Measurements from ENCODE around the gene ADAMTS16.

Gene ADAMTS16

DNA sequence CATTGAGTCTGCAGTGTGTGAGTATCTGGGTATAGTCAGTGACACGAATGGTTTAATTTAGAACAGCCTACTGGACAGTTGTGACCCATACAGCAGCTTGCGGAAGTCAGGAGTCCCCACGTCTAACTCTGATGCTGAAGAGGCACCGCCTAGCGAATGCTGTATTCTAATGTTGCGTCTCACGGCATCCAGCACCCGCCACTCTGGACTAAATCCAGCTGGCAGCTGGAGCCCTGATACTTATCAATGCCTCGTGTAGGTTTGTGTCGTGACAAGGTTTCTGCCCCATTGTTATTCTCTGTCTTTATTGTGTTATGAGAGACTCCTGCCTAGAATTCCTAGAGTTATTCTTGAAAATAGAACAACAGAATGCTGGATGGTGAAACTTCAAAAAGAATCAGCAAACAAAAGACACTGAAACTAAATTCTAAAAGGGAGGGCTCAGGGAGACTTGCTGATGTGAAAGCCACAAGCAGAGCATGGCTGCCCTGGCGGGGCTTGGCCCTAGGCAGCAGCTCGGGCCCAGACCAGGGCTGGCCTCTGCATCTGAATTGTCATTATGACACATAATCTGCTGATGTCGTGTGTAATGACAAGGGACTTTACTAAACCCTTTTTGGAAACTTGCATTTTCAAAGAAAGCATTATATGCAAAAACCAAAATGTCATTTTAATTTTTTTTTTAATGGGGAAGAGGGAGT, 158.9 kb downstream of the ADAMTS16 start:
- TF ChIP-seq ZFP3 (CRISPR knock-in tag; IDR thresholded peaks at IDR 0.05), result no peak
- TF ChIP-seq CSDC2 (CRISPR knock-in tag; IDR thresholded peaks at IDR 0.05), result no peak
- no peak for TF ChIP-seq ESRRG (CRISPR knock-in tag; IDR thresholded peaks at IDR 0.05)
- TF ChIP-seq RARB (CRISPR knock-in tag; IDR thresholded peaks at IDR 0.05), result no peak
- no peak for TF ChIP-seq OSR1 (CRISPR knock-in tag; IDR thresholded peaks at IDR 0.05)
- TF ChIP-seq TCF4 (CRISPR knock-in tag; IDR thresholded peaks at IDR 0.05; ENCODE audit: borderline replicate concordance), result no peak
- TF ChIP-seq TOX (CRISPR knock-in tag; IDR thresholded peaks at IDR 0.05; ENCODE audit: borderline replicate concordance), result no peak
- no peak for TF ChIP-seq ZFP30 (CRISPR knock-in tag; IDR thresholded peaks at IDR 0.05)
- TF ChIP-seq, protein P1, sequence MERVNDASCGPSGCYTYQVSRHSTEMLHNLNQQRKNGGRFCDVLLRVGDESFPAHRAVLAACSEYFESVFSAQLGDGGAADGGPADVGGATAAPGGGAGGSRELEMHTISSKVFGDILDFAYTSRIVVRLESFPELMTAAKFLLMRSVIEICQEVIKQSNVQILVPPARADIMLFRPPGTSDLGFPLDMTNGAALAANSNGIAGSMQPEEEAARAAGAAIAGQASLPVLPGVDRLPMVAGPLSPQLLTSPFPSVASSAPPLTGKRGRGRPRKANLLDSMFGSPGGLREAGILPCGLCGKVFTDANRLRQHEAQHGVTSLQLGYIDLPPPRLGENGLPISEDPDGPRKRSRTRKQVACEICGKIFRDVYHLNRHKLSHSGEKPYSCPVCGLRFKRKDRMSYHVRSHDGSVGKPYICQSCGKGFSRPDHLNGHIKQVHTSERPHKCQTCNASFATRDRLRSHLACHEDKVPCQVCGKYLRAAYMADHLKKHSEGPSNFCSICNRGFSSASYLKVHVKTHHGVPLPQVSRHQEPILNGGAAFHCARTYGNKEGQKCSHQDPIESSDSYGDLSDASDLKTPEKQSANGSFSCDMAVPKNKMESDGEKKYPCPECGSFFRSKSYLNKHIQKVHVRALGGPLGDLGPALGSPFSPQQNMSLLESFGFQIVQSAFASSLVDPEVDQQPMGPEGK (CRISPR knock-in tag; IDR thresholded peaks at IDR 0.05; ENCODE audit: borderline replicate concordance), result no peak
- ATAC-seq, result no peak; the same call in 2 of the 3 replicates

DNA sequence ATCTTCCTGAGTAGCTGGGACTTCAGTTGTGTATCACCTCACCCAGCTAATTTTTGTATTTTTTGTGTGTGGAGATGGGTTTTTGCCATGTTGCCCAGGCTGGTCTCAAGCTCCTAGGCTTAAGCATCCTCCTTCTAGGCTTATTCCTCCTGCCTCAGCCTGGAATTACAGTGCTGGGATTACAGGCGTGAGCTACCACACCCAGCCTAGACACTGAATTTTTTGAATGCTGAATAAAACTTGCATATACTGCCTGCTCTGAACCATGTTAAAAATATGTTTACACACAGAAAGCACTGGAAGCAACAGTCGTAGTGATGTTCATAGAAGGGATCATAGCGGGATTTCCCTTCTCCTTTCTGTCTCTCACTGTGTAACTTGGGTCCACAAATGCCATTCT, 161.0 kb downstream of the ADAMTS16 start:
- TF ChIP-seq ZNF70 (CRISPR knock-in tag; IDR thresholded peaks at IDR 0.05), result no peak
- TF ChIP-seq BACH2 (CRISPR knock-in tag; IDR thresholded peaks at IDR 0.05; ENCODE audit: borderline replicate concordance), result no peak
- no peak for TF ChIP-seq GLIS3 (CRISPR knock-in tag; IDR thresholded peaks at IDR 0.05)
- TF ChIP-seq, protein P1 (CRISPR knock-in tag; IDR thresholded peaks at IDR 0.05; ENCODE audit: borderline replicate concordance), result no peak
- TF ChIP-seq ARNTL (CRISPR knock-in tag; IDR thresholded peaks at IDR 0.05; ENCODE audit: borderline replicate concordance, low read depth), result no peak
- TF ChIP-seq, protein P2, sequence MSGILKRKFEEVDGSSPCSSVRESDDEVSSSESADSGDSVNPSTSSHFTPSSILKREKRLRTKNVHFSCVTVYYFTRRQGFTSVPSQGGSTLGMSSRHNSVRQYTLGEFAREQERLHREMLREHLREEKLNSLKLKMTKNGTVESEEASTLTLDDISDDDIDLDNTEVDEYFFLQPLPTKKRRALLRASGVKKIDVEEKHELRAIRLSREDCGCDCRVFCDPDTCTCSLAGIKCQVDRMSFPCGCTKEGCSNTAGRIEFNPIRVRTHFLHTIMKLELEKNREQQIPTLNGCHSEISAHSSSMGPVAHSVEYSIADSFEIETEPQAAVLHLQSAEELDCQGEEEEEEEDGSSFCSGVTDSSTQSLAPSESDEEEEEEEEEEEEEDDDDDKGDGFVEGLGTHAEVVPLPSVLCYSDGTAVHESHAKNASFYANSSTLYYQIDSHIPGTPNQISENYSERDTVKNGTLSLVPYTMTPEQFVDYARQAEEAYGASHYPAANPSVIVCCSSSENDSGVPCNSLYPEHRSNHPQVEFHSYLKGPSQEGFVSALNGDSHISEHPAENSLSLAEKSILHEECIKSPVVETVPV (CRISPR knock-in tag; IDR thresholded peaks at IDR 0.05), result no peak
- TF ChIP-seq TOX (CRISPR knock-in tag; IDR thresholded peaks at IDR 0.05; ENCODE audit: borderline replicate concordance), result no peak
- no peak for TF ChIP-seq ZNF565 (CRISPR knock-in tag; conservative IDR thresholded peaks at IDR 0.05; ENCODE audit: low read depth)
- no peak for TF ChIP-seq TCF4 (CRISPR knock-in tag; IDR thresholded peaks at IDR 0.05; ENCODE audit: borderline replicate concordance)
- no peak for TF ChIP-seq ZC3H10 (CRISPR knock-in tag; IDR thresholded peaks at IDR 0.05)
- TF ChIP-seq, protein P3, sequence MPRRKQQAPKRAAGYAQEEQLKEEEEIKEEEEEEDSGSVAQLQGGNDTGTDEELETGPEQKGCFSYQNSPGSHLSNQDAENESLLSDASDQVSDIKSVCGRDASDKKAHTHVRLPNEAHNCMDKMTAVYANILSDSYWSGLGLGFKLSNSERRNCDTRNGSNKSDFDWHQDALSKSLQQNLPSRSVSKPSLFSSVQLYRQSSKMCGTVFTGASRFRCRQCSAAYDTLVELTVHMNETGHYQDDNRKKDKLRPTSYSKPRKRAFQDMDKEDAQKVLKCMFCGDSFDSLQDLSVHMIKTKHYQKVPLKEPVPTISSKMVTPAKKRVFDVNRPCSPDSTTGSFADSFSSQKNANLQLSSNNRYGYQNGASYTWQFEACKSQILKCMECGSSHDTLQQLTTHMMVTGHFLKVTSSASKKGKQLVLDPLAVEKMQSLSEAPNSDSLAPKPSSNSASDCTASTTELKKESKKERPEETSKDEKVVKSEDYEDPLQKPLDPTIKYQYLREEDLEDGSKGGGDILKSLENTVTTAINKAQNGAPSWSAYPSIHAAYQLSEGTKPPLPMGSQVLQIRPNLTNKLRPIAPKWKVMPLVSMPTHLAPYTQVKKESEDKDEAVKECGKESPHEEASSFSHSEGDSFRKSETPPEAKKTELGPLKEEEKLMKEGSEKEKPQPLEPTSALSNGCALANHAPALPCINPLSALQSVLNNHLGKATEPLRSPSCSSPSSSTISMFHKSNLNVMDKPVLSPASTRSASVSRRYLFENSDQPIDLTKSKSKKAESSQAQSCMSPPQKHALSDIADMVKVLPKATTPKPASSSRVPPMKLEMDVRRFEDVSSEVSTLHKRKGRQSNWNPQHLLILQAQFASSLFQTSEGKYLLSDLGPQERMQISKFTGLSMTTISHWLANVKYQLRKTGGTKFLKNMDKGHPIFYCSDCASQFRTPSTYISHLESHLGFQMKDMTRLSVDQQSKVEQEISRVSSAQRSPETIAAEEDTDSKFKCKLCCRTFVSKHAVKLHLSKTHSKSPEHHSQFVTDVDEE (CRISPR knock-in tag; IDR thresholded peaks at IDR 0.05), result no peak
- no peak for TF ChIP-seq ZFP30 (CRISPR knock-in tag; IDR thresholded peaks at IDR 0.05)
- TF ChIP-seq, protein P4, sequence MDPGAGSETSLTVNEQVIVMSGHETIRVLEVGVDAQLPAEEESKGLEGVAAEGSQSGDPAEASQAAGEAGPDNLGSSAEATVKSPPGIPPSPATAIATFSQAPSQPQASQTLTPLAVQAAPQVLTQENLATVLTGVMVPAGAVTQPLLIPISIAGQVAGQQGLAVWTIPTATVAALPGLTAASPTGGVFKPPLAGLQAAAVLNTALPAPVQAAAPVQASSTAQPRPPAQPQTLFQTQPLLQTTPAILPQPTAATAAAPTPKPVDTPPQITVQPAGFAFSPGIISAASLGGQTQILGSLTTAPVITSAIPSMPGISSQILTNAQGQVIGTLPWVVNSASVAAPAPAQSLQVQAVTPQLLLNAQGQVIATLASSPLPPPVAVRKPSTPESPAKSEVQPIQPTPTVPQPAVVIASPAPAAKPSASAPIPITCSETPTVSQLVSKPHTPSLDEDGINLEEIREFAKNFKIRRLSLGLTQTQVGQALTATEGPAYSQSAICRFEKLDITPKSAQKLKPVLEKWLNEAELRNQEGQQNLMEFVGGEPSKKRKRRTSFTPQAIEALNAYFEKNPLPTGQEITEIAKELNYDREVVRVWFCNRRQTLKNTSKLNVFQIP (CRISPR knock-in tag; IDR thresholded peaks at IDR 0.05; ENCODE audit: borderline replicate concordance, low read depth), result no peak
- TF ChIP-seq SNAI2 (CRISPR knock-in tag; IDR thresholded peaks at IDR 0.05), result no peak
- TF ChIP-seq, protein P5, sequence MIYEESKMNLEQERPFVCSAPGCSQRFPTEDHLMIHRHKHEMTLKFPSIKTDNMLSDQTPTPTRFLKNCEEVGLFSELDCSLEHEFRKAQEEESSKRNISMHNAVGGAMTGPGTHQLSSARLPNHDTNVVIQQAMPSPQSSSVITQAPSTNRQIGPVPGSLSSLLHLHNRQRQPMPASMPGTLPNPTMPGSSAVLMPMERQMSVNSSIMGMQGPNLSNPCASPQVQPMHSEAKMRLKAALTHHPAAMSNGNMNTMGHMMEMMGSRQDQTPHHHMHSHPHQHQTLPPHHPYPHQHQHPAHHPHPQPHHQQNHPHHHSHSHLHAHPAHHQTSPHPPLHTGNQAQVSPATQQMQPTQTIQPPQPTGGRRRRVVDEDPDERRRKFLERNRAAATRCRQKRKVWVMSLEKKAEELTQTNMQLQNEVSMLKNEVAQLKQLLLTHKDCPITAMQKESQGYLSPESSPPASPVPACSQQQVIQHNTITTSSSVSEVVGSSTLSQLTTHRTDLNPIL (CRISPR knock-in tag; IDR thresholded peaks at IDR 0.05; ENCODE audit: low read depth), result no peak
- no peak for TF ChIP-seq ISL1 (CRISPR knock-in tag; IDR thresholded peaks at IDR 0.05)
- no peak for TF ChIP-seq ZNF8 (CRISPR knock-in tag; IDR thresholded peaks at IDR 0.05)
- no peak for TF ChIP-seq CSDC2 (CRISPR knock-in tag; IDR thresholded peaks at IDR 0.05)
- no peak for TF ChIP-seq RARB (CRISPR knock-in tag; IDR thresholded peaks at IDR 0.05)
- no peak for TF ChIP-seq ZFP3 (CRISPR knock-in tag; IDR thresholded peaks at IDR 0.05)

More for the DNA sequence above, 161.0 kb downstream of the ADAMTS16 start:
- no peak for ATAC-seq

Data from SK-N-SH treated with all-trans-retinoic acid at 6 μM for 48 hours (cell line).